Measurements from ENCODE around the gene MRPS18C. TPM values are rescaled to one million over a fixed set of nuclear protein-coding genes. Genes with fewer than 3 reads are reported as not detected.
"Not testable (repeated sequence)": the region's sequence is repeated elsewhere in the genome, so short reads cannot be mapped to it uniquely, and the experiment has no call there.

The MRPS18C gene
- total and polyA plus RNA-seq, 2 donors, result 43.1 to 58.6 TPM

DNA sequence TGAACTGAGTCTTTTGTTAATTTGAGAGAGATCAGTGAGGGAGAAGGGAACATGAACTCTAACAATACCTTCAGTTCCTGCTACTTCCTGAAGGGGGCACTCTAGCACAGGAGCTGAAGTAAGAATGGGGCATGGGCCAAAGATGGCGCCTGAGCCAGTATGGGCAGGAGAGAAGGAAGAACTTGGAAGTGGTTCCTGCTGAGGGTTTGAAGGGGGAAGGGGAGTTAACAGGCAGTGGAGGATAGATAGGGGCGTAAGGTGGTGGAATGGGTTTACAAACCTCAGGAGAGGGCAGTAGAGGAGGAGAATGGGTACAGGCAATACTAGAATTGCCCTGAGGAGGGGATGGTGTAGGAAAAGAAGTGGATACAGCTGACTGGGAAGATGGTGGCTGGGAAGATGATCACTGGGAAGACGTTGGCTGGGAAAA, 53.3 kb downstream of the MRPS18C start:
- H3K9me3 ChIP-seq (ENCODE audit: control insufficient read depth in 2 of 2, insufficient read depth in 1 of 2, low read length in 1 of 2); H3K27ac ChIP-seq (ENCODE audit: low read depth in 1 of 2, low read length in 1 of 2); H3K27me3 ChIP-seq (ENCODE audit: control insufficient read depth in 2 of 2, insufficient read depth in 1 of 2, low read length in 1 of 2); H3K4me3 ChIP-seq (ENCODE audit: low read length in 2 of 2); H3K36me3 ChIP-seq (ENCODE audit: control insufficient read depth in 2 of 2, insufficient read depth in 2 of 2, low read length in 1 of 2); H3K4me1 ChIP-seq (ENCODE audit: control insufficient read depth in 2 of 2, insufficient read depth in 2 of 2, low read length in 2 of 2): not testable (repeated sequence)
- WGBS, result 83% methylated on average over 3 of the region's 3 CpGs
- DNase-seq (ENCODE audit: low read depth in 6 of 9, low spot score in 9 of 9), result peak in 1 of 9 donors; percentile 20

- Histone ChIP-seq H3K4me1 (ENCODE audit: control insufficient read depth in 2 of 2, insufficient read depth in 2 of 2, low read length in 2 of 2) (no peaks in the 10 kb centered on the region), H3K36me3 (ENCODE audit: control insufficient read depth in 2 of 2, insufficient read depth in 2 of 2, low read length in 1 of 2) (no peaks in the 10 kb centered on the region), H3K27me3 (ENCODE audit: control insufficient read depth in 2 of 2, insufficient read depth in 1 of 2, low read length in 1 of 2) (no peaks in the 10 kb centered on the region), H3K4me3 (ENCODE audit: low read length in 2 of 2) (no peak overlapping the region), H3K27ac (ENCODE audit: low read depth in 1 of 2, low read length in 1 of 2) (no peak overlapping the region), H3K9me3 (ENCODE audit: control insufficient read depth in 2 of 2, insufficient read depth in 1 of 2, low read length in 1 of 2) (no peaks in the 10 kb centered on the region)
- no peak for DNase-seq (ENCODE audit: low read depth in 6 of 9, low spot score in 9 of 9)
- 97% methylated on average over 4 of the region's 4 CpGs for WGBS
These were observed 54.6 kb downstream of the MRPS18C start for GRCh38 chr4:83510442-83510841.

Other genes starting within 250 kb of the MRPS18C start
- gene COQ2, start 171.3 kb upstream of the MRPS18C start, total RNA-seq, result 7.3 TPM
- 10.7 TPM for gene COQ2, start 171.3 kb upstream of the MRPS18C start, polyA plus RNA-seq
- gene HPSE, start 121.2 kb upstream of the MRPS18C start, total RNA-seq, result 1.7 TPM
- 4.3 TPM for gene HPSE, start 121.2 kb upstream of the MRPS18C start, polyA plus RNA-seq
- 20.9 TPM for gene HELQ, start 235 bp upstream of the MRPS18C start, total RNA-seq
- gene HELQ, start 235 bp upstream of the MRPS18C start, polyA plus RNA-seq, result 14.3 TPM
- gene ABRAXAS1, start 29.0 kb downstream of the MRPS18C start, total RNA-seq, result 21.0 TPM
- gene ABRAXAS1, start 29.0 kb downstream of the MRPS18C start, polyA plus RNA-seq, result 17.7 TPM
- 1.8 TPM for gene GPAT3, start 80.0 kb downstream of the MRPS18C start, total RNA-seq
- gene GPAT3, start 80.0 kb downstream of the MRPS18C start, polyA plus RNA-seq, result 2.6 TPM

Measured in thymus (tissue), 11 donors.